NB4 (cell line): Measurements from ENCODE around the gene CUEDC2.

Experiments used
- POLR2A ChIP-seq: IDR thresholded peaks from 2 replicates; pipeline ENCODE4 v1.6.1; 2011; ENCODE audit warnings: mild to moderate bottlenecking; ENCODE audit not compliant: insufficient read length; ENCODE audit errors: extremely low read depth
- TF ChIP-seq, protein P1 (sequence below): IDR thresholded peaks from one replicate; pipeline ENCODE4 v1.5.1; 2012; ENCODE audit warnings: low read depth, low read length

GRCh38 chr10:102420181-102420713 lies 12.1 kb downstream of the CUEDC2 start:
- TF ChIP-seq, protein P1, sequence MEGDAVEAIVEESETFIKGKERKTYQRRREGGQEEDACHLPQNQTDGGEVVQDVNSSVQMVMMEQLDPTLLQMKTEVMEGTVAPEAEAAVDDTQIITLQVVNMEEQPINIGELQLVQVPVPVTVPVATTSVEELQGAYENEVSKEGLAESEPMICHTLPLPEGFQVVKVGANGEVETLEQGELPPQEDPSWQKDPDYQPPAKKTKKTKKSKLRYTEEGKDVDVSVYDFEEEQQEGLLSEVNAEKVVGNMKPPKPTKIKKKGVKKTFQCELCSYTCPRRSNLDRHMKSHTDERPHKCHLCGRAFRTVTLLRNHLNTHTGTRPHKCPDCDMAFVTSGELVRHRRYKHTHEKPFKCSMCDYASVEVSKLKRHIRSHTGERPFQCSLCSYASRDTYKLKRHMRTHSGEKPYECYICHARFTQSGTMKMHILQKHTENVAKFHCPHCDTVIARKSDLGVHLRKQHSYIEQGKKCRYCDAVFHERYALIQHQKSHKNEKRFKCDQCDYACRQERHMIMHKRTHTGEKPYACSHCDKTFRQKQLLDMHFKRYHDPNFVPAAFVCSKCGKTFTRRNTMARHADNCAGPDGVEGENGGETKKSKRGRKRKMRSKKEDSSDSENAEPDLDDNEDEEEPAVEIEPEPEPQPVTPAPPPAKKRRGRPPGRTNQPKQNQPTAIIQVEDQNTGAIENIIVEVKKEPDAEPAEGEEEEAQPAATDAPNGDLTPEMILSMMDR, result no peak
- no peak for TF ChIP-seq POLR2A
